HCT116 (cell line): Measurements from ENCODE around the gene CCDC120. TPM values are rescaled to one million over a fixed set of nuclear protein-coding genes. Genes with fewer than 3 reads are reported as not detected.

Experiments used
- ATAC-seq: fragments of 200-7000 bp; cut with Tn5 transposase; 2 replicates; pipeline ENCODE4 v1.9.1; 2020; ENCODE audit warnings: mild to moderate bottlenecking, moderate library complexity
- BruUV-seq: library from RNA; stranded (reverse); fragments of 400-500 nt; replicated peaks from 2 replicates; lab custom pipeline; 2021; lab: Mats Ljungman, UMichigan
- CTCF ChIA-PET: fragments of 300-600 bp; sonication (Branson Sonifier 250); formaldehyde crosslinking; loops from one replicate; lab custom pipeline; 2021; ENCODE audit warnings: antibody characterized with exemption; lab: Charles Lee
- POLR2A ChIA-PET: fragments of 300-600, 350-600 bp; sonication (Branson Sonifier 250); formaldehyde crosslinking; loops from one replicate; lab custom pipeline; 2021; ENCODE audit warnings: antibody characterized with exemption; lab: Charles Lee
- RAD21 ChIA-PET, 2 experiments: fragments of 300-600 bp; sonication (Branson Sonifier 250); formaldehyde crosslinking; loops; one replicate each; lab custom pipeline; 2023; ENCODE audit warnings: low total read pairs in 2 of 2; ENCODE audit not compliant: uncharacterized antibody in 2 of 2, unreplicated experiment in 2 of 2, low non-redundant PET in 1 of 2; lab: Charles Lee
- DNase-seq: peaks from one replicate; pipeline ENCODE4 v3.0.0-alpha.2; 2010; ENCODE audit warnings: low read depth, low spot score
- H2AFZ ChIP-seq: fragments of 200-600 bp; shearing (Covaris generic), sonication (generic); 2 replicates; pipeline ENCODE4 v1.6.1; 2017; ENCODE audit warnings: low read depth, mixed run types, mixed read lengths, antibody characterized with exemption, low read length; ENCODE audit not compliant: poor library complexity, severe bottlenecking
- H3K27ac ChIP-seq: 2 replicates; pipeline ENCODE4 v1.5.1; 2012; ENCODE audit warnings: low read depth, low read length
- H3K27me3 ChIP-seq: fragments of 200-600 bp; sonication (generic); 2 replicates; pipeline ENCODE4 v1.6.1; 2016; ENCODE audit warnings: mixed run types, low read length, mixed read lengths; ENCODE audit not compliant: insufficient read depth
- H3K36me3 ChIP-seq, 2 experiments: fragments of 200-500 bp in 1 of 2; fragments of 200-600 bp in 1 of 2; sonication (Bioruptor generic) in 1 of 2; sonication (generic) in 1 of 2; 2 replicates each; pipeline versions ENCODE4 v1.5.1 to v1.6.1; 2014 to 2016; ENCODE audit warnings: low read length in 2 of 2, inconsistent platforms in 1 of 2, mixed read lengths in 1 of 2, mixed run types in 1 of 2; ENCODE audit not compliant: insufficient read depth in 2 of 2, control insufficient read depth in 1 of 2
- H3K4me1 ChIP-seq, 2 experiments: fragments of 200-600 bp in 1 of 2; sonication (generic) in 1 of 2; 2 replicates each; pipeline versions ENCODE4 v1.5.1 to v1.6.1; 2012 to 2017; ENCODE audit warnings: low read length in 2 of 2, inconsistent platforms in 1 of 2, mild to moderate bottlenecking in 1 of 2, mixed read lengths in 1 of 2, mixed run types in 1 of 2, moderate library complexity in 1 of 2; ENCODE audit not compliant: insufficient read depth in 2 of 2, control insufficient read depth in 1 of 2
- H3K4me2 ChIP-seq: fragments of 200-600 bp; sonication (generic); 2 replicates; pipeline ENCODE4 v1.6.1; 2017; ENCODE audit warnings: mixed run types, low read length, mixed read lengths
- H3K4me3 ChIP-seq, 2 experiments: fragments of 200-600 bp in 1 of 2; sonication (generic) in 1 of 2; replicated peaks in 1 of 2; 2 replicates each; pipeline ENCODE4 v1.5.1; 2011 to 2016; ENCODE audit warnings: low read length in 2 of 2, control low read depth in 1 of 2, low read depth in 1 of 2, mild to moderate bottlenecking in 1 of 2, mixed read lengths in 1 of 2, mixed run types in 1 of 2
- H3K79me2 ChIP-seq: fragments of 200-600 bp; sonication (generic); 2 replicates; pipeline ENCODE4 v1.6.1; 2017; ENCODE audit warnings: mild to moderate bottlenecking, mixed run types, low read length, moderate library complexity, mixed read lengths; ENCODE audit not compliant: insufficient read depth
- H3K9ac ChIP-seq: fragments of 200-600 bp; sonication (generic); 2 replicates; pipeline ENCODE4 v1.6.1; 2016; ENCODE audit warnings: low read length, mixed read lengths
- H3K9me2 ChIP-seq: fragments of 200-600 bp; sonication (generic), shearing (Covaris generic); 2 replicates; pipeline ENCODE4 v1.6.1; 2017; ENCODE audit warnings: mixed run types, mild to moderate bottlenecking, moderate library complexity; ENCODE audit not compliant: insufficient read depth
- H3K9me3 ChIP-seq, 2 experiments: fragments of 200-500 bp in 1 of 2; fragments of 200-600 bp in 1 of 2; sonication (Bioruptor generic) in 1 of 2; sonication (generic) in 1 of 2; 2 replicates each; pipeline ENCODE4 v1.6.1; 2014 to 2017; ENCODE audit warnings: low read length in 2 of 2, mixed read lengths in 2 of 2, inconsistent platforms in 1 of 2, low read depth in 1 of 2, mild to moderate bottlenecking in 1 of 2, mixed run types in 1 of 2, moderate library complexity in 1 of 2; ENCODE audit not compliant: control insufficient read depth in 1 of 2, insufficient read depth in 1 of 2
- H4K20me1 ChIP-seq: fragments of 200-600 bp; sonication (generic), shearing (Covaris generic); 2 replicates; pipeline ENCODE4 v1.6.1; 2017; ENCODE audit warnings: mixed run types, mild to moderate bottlenecking, moderate library complexity; ENCODE audit not compliant: insufficient read depth
- CBX3 ChIP-seq: IDR thresholded peaks from 2 replicates; pipeline ENCODE4 v1.6.1; 2012; ENCODE audit warnings: low read depth
- CEBPB ChIP-seq: IDR thresholded peaks from 2 replicates; pipeline ENCODE4 v1.6.1; 2012; ENCODE audit warnings: low read depth
- CTCF ChIP-seq, 3 experiments: fragments of 200-600 bp in 1 of 3; sonication (generic) in 1 of 3; IDR thresholded peaks in 2 of 3; conservative IDR thresholded peaks in 1 of 3; 2 replicates each; pipeline ENCODE4 v1.5.1; 2012 to 2017; ENCODE audit warnings: low read depth in 2 of 3, low read length in 2 of 3, antibody characterized with exemption in 1 of 3, borderline replicate concordance in 1 of 3, control low read depth in 1 of 3, mild to moderate bottlenecking in 1 of 3, mixed read lengths in 1 of 3, mixed run types in 1 of 3, moderate library complexity in 1 of 3; ENCODE audit not compliant: insufficient read depth in 1 of 3
- EGR1 ChIP-seq: IDR thresholded peaks from 2 replicates; pipeline ENCODE4 v1.6.1; 2012; ENCODE audit warnings: low read depth
- EZH2phosphoT487 ChIP-seq: fragments of 200-600 bp; IDR thresholded peaks from 2 replicates; pipeline ENCODE4 v1.6.1; 2018; ENCODE audit warnings: antibody characterized with exemption, borderline replicate concordance
- FOSL1 ChIP-seq: IDR thresholded peaks from 2 replicates; pipeline ENCODE4 v1.6.1; 2012; ENCODE audit warnings: low read depth
- JUND ChIP-seq: IDR thresholded peaks from 2 replicates; pipeline ENCODE4 v1.6.1; 2012
- POLR2A ChIP-seq: IDR thresholded peaks from 2 replicates; pipeline ENCODE4 v1.7.0; 2011; ENCODE audit warnings: borderline replicate concordance; ENCODE audit not compliant: insufficient read depth, insufficient read length; ENCODE audit errors: extremely low read depth
- RAD21 ChIP-seq: IDR thresholded peaks from 2 replicates; pipeline ENCODE4 v1.6.1; 2012; ENCODE audit warnings: low read depth, mild to moderate bottlenecking
- REST ChIP-seq: IDR thresholded peaks from 2 replicates; pipeline ENCODE4 v1.6.1; 2012; ENCODE audit warnings: low read depth
- SIN3A ChIP-seq: IDR thresholded peaks from 2 replicates; pipeline ENCODE4 v1.6.1; 2012; ENCODE audit warnings: low read depth
- TCF7L2 ChIP-seq: IDR thresholded peaks from 2 replicates; pipeline ENCODE4 v1.7.0; 2011; ENCODE audit warnings: borderline replicate concordance, inconsistent platforms; ENCODE audit not compliant: insufficient read depth, insufficient read length; ENCODE audit errors: extremely low read depth
- ZBTB33 ChIP-seq: IDR thresholded peaks from 2 replicates; pipeline ENCODE4 v1.6.1; 2011; ENCODE audit warnings: mild to moderate bottlenecking, low read length, moderate library complexity; ENCODE audit not compliant: insufficient replicate concordance; ENCODE audit errors: extremely low read depth
- ZFX ChIP-seq: fragments of 450-650 bp; IDR thresholded peaks from 2 replicates; pipeline ENCODE4 v1.6.1; 2017
- ZNF274 ChIP-seq: fragments of 200-500 bp; sonication (Bioruptor generic); IDR thresholded peaks from 2 replicates; pipeline ENCODE4 v1.6.1; 2014; ENCODE audit warnings: mild to moderate bottlenecking, low read depth, low read length, inconsistent platforms
- intact Hi-C: fragments of 100-400 bp; cut with micrococcal nuclease; formaldehyde crosslinking; loops from 2 replicates; pipeline ENCODE4 v1.10.0; 2022
- total RNA-seq: library from RNA; stranded (reverse); gene quantifications from one replicate; pipeline ENCODE4 v1.2.1, GENCODE V29; 2021; ENCODE audit not compliant: unreplicated experiment

The CCDC120 gene
- total RNA-seq, 1 experiment from 2014 or later, result 13.5 TPM

- ChIA-PET CTCF (no interaction called here), POLR2A (no interaction called here), RAD21 (no interaction called here)
- no TSS peak for BruUV-seq
- Histone ChIP-seq H3K9me2 (no peaks in the 10 kb centered on the region), H3K4me1 (no peaks in the 10 kb centered on the region), H3K9ac (no peak overlapping the region), H3K36me3 (no peaks in the 10 kb centered on the region), H4K20me1 (no peaks in the 10 kb centered on the region), H3K4me2 (no peak overlapping the region), H2AFZ (no peak overlapping the region), H3K79me2 (no peaks in the 10 kb centered on the region), H3K27ac (no peak overlapping the region), H3K27me3 (no peaks in the 10 kb centered on the region), H3K9me3 (no peaks in the 10 kb centered on the region), H3K4me3 (no peak overlapping the region)
- DNase-seq, result no peak
- intact Hi-C loops, result no loop called here
- ATAC-seq, result no peak
- TF ChIP-seq CTCF (IDR thresholded peaks at IDR 0.05 in 2 of 3, conservative IDR thresholded peaks at IDR 0.05 in 1 of 3; ENCODE audit: borderline replicate concordance in 1 of 3, insufficient read depth in 1 of 3, low read depth in 2 of 3, low read length in 2 of 3) (no peak), CBX3 (no peak), ZBTB33 (no peak), TCF7L2 (no peak), REST (no peak), POLR2A (no peak), JUND (no peak), RAD21 (no peak), EZH2phosphoT487 (no peak), ZNF274 (no peak), ZFX (no peak), EGR1 (no peak), CEBPB (no peak), FOSL1 (no peak), SIN3A (no peak)
These were observed 39.1 kb upstream of the CCDC120 start for GRCh38 chrX:49019599-49020249.
